GM21515 (cell line): ENCODE measurements around the gene DST.

Experiments
- ATAC-seq: cut with Tn5 transposase; IDR thresholded peaks from one replicate; pipeline ENCODE4 v1.9.1; 2021; ENCODE audit not compliant: unreplicated experiment

DST gene

GRCh38 chr6:56488281-56488680 lies 154.4 kb downstream of the DST start:
- ATAC-seq: no peak

GRCh38 chr6:56486681-56487080 lies 156.0 kb downstream of the DST start:
- no peak for ATAC-seq

DNA sequence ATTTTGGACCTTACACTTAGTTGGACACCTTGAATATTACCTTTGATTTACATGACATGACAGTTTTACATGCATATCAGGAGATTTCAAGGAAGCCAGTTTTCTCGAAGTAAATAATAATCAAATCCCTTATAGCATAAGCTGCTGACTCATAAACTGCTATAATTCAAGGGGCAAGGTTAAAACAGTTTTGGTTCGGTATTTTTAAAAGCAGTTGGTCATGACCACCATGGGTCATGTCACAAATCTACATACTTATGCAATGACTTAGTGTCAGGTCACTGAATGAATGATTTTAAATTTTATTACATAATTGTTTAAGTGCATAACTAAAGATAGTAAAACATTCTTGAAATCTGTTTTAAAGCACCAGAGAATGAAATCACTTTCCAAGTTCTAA lies 158.0 kb downstream of the DST start:
- no peak for ATAC-seq

DNA sequence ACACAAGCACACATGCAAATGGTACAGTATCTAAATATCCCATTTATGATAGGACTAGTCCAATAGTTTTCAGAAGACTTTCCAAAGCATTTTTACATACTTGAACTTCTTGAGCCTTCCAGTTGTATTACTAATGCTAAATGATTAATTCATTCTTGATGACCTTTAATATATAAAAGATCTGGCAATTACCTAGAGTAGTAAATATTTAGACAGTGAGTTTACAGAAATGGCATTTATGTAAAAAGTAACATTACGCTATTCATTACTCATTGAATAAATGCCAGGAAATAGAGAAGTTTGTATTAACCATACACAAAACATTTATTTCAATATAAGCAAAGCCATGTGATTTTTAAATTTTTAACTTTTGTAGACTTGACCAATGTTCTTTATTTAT lies 158.8 kb downstream of the DST start:
- ATAC-seq: no peak

DNA sequence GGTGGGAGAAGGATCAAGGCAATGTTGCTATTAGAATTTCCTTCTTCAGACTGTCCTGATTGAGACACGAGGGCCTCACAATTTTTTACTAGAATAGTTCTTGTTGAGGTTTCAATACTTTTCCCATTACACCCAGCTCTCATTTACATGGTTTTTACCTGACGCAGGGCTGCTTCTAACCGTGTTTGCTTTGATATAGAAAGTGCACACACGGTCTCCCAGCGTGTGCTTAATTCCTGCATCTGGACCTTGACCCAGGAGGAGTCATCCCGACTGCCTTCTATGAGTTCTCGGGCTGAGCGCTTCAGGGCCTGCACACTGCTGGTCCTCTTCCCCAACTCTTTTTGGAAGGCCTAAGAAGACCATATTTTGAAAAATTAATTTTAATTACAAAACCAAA lies 160.2 kb downstream of the DST start:
- no peak for ATAC-seq

DNA sequence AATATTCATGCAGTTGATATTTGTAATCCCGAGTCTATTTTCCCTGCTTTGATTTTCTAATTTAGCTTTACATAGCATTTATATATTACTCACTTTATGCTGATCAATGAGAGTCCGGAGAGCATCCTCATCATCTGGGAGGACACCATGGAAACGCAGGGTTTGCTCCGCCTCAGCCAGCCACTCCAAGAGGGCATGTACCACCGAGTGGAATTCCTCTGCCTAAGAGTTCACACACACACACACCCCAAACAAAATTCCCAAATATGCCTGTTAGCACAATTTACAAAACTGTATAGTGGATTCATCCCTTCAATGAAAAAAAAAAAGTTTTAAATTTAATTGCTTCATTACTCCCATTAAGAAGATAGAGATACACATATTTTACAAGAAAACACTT lies 160.7 kb downstream of the DST start:
- no peak for ATAC-seq

GRCh38 chr6:56480654-56481337 lies 161.9 kb downstream of the DST start:
- no peak for ATAC-seq

- ATAC-seq: no peak
These were observed 162.4 kb downstream of the DST start for GRCh38 chr6:56480246-56480645.

DNA sequence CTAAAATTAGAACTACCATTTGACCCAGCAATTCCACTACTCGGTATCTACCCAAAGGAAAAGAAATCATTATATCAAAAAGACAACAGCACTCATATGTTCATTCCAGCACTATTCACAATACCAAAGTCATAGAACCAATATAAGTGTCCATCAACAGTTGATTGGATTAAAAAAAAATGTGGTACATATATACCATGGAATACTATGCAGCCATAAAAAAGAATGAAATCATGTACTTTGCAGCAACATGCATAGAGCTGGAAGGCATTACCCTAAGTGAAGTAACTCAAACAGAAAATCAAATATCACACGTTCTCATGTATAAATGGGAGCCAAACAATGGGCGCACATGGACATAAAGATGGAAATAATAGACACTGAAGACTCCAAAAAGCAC lies 163.3 kb downstream of the DST start:
- no peak for ATAC-seq

GRCh38 chr6:56478202-56478601 lies 164.5 kb downstream of the DST start:
- no peak for ATAC-seq

- ATAC-seq: no peak
These were observed 165.4 kb downstream of the DST start for GRCh38 chr6:56477241-56477640.

DNA sequence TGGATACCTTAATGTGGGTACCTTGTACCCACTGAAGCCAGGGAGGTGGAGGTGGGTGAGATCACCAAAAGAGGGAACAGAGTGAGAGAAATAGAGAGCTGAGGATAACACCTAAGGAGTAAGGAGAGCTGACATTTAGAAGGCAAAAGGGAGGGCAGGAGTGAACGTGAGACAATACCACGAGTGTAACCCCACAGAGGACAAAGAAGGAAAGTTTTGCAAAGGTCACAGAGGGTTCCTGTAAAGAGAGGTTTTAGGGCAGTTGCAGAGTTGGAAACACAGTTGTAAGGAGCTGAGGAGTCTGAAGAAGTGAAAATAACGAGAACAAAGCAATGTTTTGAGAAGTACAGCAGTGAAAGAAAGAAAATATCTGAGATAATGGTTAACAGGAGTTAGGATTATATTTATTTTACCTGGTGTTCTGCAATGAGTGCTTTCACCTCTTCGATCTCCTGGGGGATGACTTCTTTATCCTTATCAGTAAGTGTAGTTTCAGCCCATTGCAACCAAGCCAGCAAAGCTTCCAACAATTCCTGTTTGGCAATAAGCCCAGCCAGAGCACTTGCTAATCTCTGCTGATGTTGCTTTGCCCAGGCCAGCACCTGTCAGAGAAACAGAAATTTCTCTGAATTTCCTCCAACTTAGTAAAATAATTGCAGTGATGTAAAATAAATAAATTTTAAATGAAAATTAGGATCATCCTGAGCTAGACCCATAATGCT lies 166.8 kb downstream of the DST start:
- ATAC-seq: no peak

DNA sequence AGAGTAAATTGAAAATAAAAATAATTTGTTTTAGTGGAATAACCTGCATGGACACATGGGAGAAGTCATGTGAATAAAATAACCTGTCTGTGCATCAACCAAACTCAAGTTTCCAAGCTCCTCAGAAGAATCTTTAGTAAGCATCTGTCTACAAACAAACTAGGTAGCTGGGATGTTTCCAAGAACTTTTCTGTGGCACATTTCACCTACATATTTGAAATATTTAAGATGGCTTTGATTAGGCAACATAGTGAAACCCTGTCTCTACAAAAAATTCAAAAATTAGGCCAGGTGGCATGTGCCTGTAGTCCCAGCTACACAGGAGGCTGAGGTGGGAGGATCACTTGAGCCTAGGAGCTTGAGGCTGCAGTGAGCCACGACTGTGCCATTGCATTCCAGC lies 168.2 kb downstream of the DST start:
- ATAC-seq: no peak

DNA sequence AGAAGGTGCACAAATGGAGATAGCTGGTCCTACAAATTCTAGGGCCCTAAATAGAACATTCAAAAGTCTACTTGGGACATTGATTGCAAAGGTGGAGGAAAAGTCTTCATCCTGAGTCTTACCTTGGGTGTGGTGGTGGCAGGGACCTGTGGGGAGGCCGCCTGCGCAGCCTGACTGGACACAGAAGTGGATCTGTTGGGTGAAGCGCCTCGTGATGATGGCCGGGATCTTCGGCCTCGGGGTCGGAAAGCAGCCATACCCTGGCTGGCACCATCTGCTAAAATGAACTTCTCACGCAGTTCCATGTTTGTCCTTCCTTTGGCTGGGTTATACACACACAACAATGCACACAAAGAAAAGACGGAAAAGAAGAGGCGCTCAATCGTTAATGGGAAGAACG lies 179.2 kb downstream of the DST start:
- ATAC-seq: no peak

DNA sequence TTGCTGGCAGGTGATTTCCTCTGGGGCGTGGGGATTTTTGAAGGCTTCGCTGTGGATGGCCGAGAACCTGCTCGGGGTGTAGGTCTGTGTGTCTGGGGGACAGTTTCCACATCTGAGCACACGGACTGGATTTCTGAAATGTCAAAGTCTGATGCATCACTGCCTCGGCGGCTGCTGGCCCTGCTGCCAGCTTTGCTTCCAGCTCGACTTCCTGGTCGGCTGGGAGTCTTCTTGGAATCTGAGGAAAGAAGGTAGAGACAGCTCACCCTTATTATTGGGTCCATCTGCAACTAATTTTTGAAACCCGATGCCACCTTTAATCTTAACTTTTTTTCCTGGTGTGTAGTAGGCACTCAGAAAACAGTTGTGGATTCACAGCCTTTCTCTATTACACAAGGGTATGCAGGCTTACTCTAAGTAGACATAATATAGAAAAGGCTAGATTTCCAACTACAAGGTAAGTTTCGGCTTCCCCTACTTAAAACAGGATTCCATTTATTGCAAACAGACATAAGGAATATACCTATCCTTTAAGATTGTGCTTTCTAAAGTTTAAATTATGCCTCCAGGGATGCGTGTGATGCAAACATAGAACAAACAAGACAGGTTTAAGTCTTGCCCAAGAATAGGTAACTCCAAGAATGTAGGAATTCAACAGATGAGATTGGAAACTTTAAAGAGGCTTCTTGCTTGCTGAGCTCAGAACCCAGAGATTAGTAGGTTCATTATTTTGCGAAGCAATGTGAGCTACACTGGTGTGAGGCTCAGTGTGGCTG lies 183.5 kb downstream of the DST start:
- ATAC-seq: no peak

DNA sequence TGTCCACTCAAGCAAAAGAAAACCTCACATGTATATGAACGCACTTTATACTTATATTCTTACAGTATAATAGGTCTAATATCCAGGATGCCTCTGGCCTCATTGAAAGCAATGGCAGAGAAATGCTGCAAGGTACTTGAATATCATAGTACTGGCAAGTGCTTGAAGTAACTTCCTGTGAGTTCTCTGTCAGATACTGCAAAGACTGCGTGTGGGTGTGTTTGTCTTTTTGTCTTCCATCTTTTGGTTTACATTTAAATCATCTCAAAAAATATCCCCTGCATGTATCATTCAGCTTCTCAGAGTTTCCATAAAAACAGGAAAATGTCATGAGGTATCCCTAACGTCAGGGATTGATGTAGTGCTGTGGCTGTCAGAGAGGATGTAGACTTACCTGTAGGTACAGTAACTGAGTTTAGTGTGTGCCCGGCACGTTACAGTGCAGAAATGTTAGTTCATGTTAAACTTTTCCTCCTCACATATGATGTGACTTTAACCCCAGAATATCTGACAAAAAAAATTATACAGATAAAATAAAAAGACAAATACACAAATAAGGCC lies 184.3 kb downstream of the DST start:
- no peak for ATAC-seq

- ATAC-seq: no peak
These were observed 185.9 kb downstream of the DST start for GRCh38 chr6:56456785-56457184.

- no peak for ATAC-seq
These were observed 191.6 kb downstream of the DST start for GRCh38 chr6:56450882-56451739.

GRCh38 chr6:56450376-56450775 lies 192.3 kb downstream of the DST start:
- ATAC-seq: no peak

DNA sequence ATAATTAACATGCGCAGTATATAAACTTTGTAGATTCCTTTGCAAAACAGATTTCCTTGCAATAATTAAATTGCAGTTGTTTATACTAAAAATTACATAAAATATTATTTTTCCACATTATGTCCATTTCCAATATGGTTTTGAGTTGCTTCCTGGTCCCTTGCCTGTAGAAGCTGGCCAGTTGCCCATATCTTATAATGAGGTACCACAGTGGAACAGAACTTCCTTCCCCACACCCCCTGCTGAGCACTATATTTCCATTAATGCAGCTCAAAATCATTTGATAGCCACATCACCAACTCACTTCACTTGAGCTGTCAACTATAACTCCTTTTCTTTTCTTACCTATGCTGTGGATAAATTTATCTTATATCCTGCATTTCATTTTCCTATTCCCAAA lies 194.6 kb downstream of the DST start:
- ATAC-seq: no peak

DNA sequence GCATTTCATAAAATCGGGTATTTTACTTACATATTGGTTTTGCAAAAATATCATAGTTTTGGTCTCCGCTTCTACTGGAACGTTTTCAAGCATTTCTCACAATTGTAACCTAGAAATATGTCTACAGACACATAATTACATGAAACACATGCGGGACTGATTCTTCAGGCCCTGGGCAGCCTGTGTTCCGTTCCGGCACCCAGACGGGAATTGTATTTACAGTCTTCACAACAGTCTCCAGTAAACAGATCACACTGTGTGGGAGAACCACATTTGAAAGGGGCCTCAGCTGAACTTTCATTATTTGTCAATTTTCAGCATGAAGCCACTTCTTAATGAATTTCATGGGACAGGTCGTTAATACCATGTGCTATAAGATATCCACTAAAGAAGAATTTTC lies 196.9 kb downstream of the DST start:
- ATAC-seq: no peak
